ENCODE results near the gene ZNF423.
"Not testable (repeated sequence)": the region's sequence is repeated elsewhere in the genome, so short reads cannot be mapped to it uniquely, and the experiment has no call there.

Gene ZNF423

GRCh38 chr16:49874613-49875237 is 18.8 kb upstream of the ZNF423 start:
- no peak overlapping the region for H3K27ac ChIP-seq
- DNase-seq (ENCODE audit: low read depth, low spot score) = no peak

- not testable (repeated sequence) for DNase-seq (ENCODE audit: low read depth, low spot score); H3K27ac ChIP-seq
Measured at GRCh38 chr16:49871824-49872223, 15.9 kb upstream of the ZNF423 start.

GRCh38 chr16:49869731-49870130 is 13.8 kb upstream of the ZNF423 start:
- DNase-seq (ENCODE audit: low read depth, low spot score) = no peak
- H3K27ac ChIP-seq = no peak overlapping the region

- no peak overlapping the region for H3K27ac ChIP-seq
- no peak for DNase-seq (ENCODE audit: low read depth, low spot score)
Measured at GRCh38 chr16:49867796-49868668, 12.1 kb upstream of the ZNF423 start.

GRCh38 chr16:49867234-49867633 is 11.3 kb upstream of the ZNF423 start:
- no peak overlapping the region for H3K27ac ChIP-seq
- no peak for DNase-seq (ENCODE audit: low read depth, low spot score)

- H3K27ac ChIP-seq = no peak overlapping the region
- DNase-seq (ENCODE audit: low read depth, low spot score) = no peak
Measured at GRCh38 chr16:49866595-49867071, 10.7 kb upstream of the ZNF423 start.

- no peak overlapping the region for H3K27ac ChIP-seq
- no peak for DNase-seq (ENCODE audit: low read depth, low spot score)
Measured at GRCh38 chr16:49862694-49863093, 6.8 kb upstream of the ZNF423 start.

- no peak for DNase-seq (ENCODE audit: low read depth, low spot score)
- H3K27ac ChIP-seq = no peak overlapping the region
Measured at GRCh38 chr16:49861299-49861698, 5.4 kb upstream of the ZNF423 start.

GRCh38 chr16:49860593-49860992 is 4.7 kb upstream of the ZNF423 start:
- no peak overlapping the region for H3K27ac ChIP-seq
- no peak for DNase-seq (ENCODE audit: low read depth, low spot score)

- no peak overlapping the region for H3K27ac ChIP-seq
- DNase-seq (ENCODE audit: low read depth, low spot score) = no peak
Measured at GRCh38 chr16:49859125-49859811, 3.4 kb upstream of the ZNF423 start.

- H3K27ac ChIP-seq = no peak overlapping the region
- DNase-seq (ENCODE audit: low read depth, low spot score) = no peak
Measured at GRCh38 chr16:49858200-49859124, 2.5 kb upstream of the ZNF423 start.

GRCh38 chr16:49857423-49858181 is 1.7 kb upstream of the ZNF423 start:
- no peak overlapping the region for H3K27ac ChIP-seq
- no peak for DNase-seq (ENCODE audit: low read depth, low spot score)

- no peak for DNase-seq (ENCODE audit: low read depth, low spot score)
- no peak overlapping the region for H3K27ac ChIP-seq
Measured at GRCh38 chr16:49856672-49857330, 889 bp upstream of the ZNF423 start.

GRCh38 chr16:49855280-49855821 is 561 bp downstream of the ZNF423 start:
- DNase-seq (ENCODE audit: low read depth, low spot score) = no peak
- H3K27ac ChIP-seq = no peak overlapping the region

GRCh38 chr16:49854796-49855203 is 1.1 kb downstream of the ZNF423 start:
- DNase-seq (ENCODE audit: low read depth, low spot score) = no peak
- no peak overlapping the region for H3K27ac ChIP-seq

GRCh38 chr16:49854188-49854795 is 1.6 kb downstream of the ZNF423 start:
- no peak overlapping the region for H3K27ac ChIP-seq
- no peak for DNase-seq (ENCODE audit: low read depth, low spot score)

- H3K27ac ChIP-seq = no peak overlapping the region
- no peak for DNase-seq (ENCODE audit: low read depth, low spot score)
Measured at GRCh38 chr16:49852279-49852678, 3.6 kb downstream of the ZNF423 start.

GRCh38 chr16:49851468-49851787 is 4.5 kb downstream of the ZNF423 start:
- no peak for DNase-seq (ENCODE audit: low read depth, low spot score)
- H3K27ac ChIP-seq = no peak overlapping the region

Data from epithelial cell of prostate (primary cell).